H1 (cell line): ENCODE results near the gene RD3L.

ENCODE experiments used
- EZH2 ChIP-seq: fragments of 200-600 bp; sonication (generic); IDR thresholded peaks from 2 replicates; pipeline ENCODE4 v1.7.1; 2012; ENCODE audit warnings: low read depth, mild to moderate bottlenecking, moderate library complexity, low read length, inconsistent platforms; ENCODE audit not compliant: severe bottlenecking
- HDAC6 ChIP-seq: IDR thresholded peaks from one replicate; pipeline ENCODE4 v1.7.1; 2012; ENCODE audit warnings: low read depth, mild to moderate bottlenecking, inconsistent platforms, low read length, moderate library complexity
- JUN ChIP-seq: IDR thresholded peaks from 2 replicates; pipeline ENCODE4 v1.6.1; 2011; ENCODE audit warnings: low read depth, mild to moderate bottlenecking, improper control_type of control experiment, low read length
- JUND ChIP-seq: IDR thresholded peaks from 2 replicates; pipeline ENCODE4 v1.6.1; 2011; ENCODE audit warnings: mild to moderate bottlenecking, improper control_type of control experiment, low read length
- MAX ChIP-seq: IDR thresholded peaks from 2 replicates; pipeline ENCODE4 v1.6.1; 2012; ENCODE audit warnings: inconsistent platforms
- POLR2A ChIP-seq, 2 experiments: IDR thresholded peaks; 1 replicate in 1 of 2; 2 replicates in 1 of 2; pipeline ENCODE4 v1.6.1; 2011; ENCODE audit warnings: low read depth in 2 of 2, low read length in 2 of 2, mild to moderate bottlenecking in 2 of 2; ENCODE audit errors: control extremely low read depth in 1 of 2
- POLR2AphosphoS5 ChIP-seq: IDR thresholded peaks from 2 replicates; pipeline ENCODE4 v1.6.1; 2011; ENCODE audit warnings: low read depth, low read length
- POU5F1 ChIP-seq: IDR thresholded peaks from 2 replicates; pipeline ENCODE4 v1.6.1; 2011; ENCODE audit warnings: low read depth, mild to moderate bottlenecking, low read length, moderate library complexity
- RAD21 ChIP-seq, 2 experiments: IDR thresholded peaks in 1 of 2; conservative IDR thresholded peaks in 1 of 2; 2 replicates each; pipeline ENCODE4 v1.6.1; 2011; ENCODE audit warnings: low read depth in 2 of 2, low read length in 2 of 2, improper control_type of control experiment in 1 of 2, inconsistent platforms in 1 of 2, mild to moderate bottlenecking in 1 of 2, moderate library complexity in 1 of 2
- SP1 ChIP-seq: IDR thresholded peaks from 2 replicates; pipeline ENCODE4 v1.6.1; 2011; ENCODE audit warnings: low read depth, low read length
- SP2 ChIP-seq: IDR thresholded peaks from 2 replicates; pipeline ENCODE4 v1.6.1; 2012; ENCODE audit warnings: mild to moderate bottlenecking, low read length, inconsistent platforms
- SRF ChIP-seq: IDR thresholded peaks from 2 replicates; pipeline ENCODE4 v1.6.1; 2011; ENCODE audit warnings: mild to moderate bottlenecking, low read depth, low read length, moderate library complexity
- TF ChIP-seq, protein P1 (sequence below), 3 experiments: IDR thresholded peaks; 1 replicate in 2 of 3; 2 replicates in 1 of 3; pipeline versions ENCODE4 v1.5.1 to v1.6.1; 2011; ENCODE audit warnings: low read length in 3 of 3, mild to moderate bottlenecking in 3 of 3, inconsistent platforms in 2 of 3, low read depth in 1 of 3, moderate library complexity in 1 of 3; ENCODE audit not compliant: insufficient read depth in 1 of 3; ENCODE audit errors: control extremely low read depth in 1 of 3
- TF ChIP-seq, protein P2 (sequence below): IDR thresholded peaks from 2 replicates; pipeline ENCODE4 v1.6.1; 2011; ENCODE audit warnings: low read depth, mild to moderate bottlenecking, low read length; ENCODE audit not compliant: insufficient read depth

DNA sequence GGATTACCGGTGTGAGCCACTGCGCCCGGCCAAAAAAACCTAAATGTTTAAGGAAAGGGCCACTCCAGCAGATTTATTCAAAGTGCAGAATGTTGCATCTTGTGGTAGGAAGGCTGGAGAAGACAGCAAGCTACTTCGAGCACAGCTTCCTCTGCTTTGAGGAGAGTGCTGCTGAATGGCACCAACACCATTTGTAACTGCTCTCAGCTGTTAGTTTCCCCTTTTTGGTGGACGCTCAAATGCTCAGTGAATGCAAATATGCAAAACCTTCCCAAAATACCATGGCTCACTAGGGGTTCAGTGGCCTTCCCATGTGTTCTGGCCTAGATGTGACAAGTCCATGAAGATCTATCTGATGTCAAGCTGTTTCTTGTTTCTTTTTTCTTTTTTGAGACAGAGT is 17.0 kb downstream of the RD3L start:
- TF ChIP-seq, protein P1, sequence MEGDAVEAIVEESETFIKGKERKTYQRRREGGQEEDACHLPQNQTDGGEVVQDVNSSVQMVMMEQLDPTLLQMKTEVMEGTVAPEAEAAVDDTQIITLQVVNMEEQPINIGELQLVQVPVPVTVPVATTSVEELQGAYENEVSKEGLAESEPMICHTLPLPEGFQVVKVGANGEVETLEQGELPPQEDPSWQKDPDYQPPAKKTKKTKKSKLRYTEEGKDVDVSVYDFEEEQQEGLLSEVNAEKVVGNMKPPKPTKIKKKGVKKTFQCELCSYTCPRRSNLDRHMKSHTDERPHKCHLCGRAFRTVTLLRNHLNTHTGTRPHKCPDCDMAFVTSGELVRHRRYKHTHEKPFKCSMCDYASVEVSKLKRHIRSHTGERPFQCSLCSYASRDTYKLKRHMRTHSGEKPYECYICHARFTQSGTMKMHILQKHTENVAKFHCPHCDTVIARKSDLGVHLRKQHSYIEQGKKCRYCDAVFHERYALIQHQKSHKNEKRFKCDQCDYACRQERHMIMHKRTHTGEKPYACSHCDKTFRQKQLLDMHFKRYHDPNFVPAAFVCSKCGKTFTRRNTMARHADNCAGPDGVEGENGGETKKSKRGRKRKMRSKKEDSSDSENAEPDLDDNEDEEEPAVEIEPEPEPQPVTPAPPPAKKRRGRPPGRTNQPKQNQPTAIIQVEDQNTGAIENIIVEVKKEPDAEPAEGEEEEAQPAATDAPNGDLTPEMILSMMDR (IDR thresholded peaks at IDR 0.05; ENCODE audit: control extremely low read depth in 1 of 3, insufficient read depth in 1 of 3, low read depth in 1 of 3, low read length in 3 of 3): no peak
- TF ChIP-seq JUND (no peak), HDAC6 (no peak), POLR2A (IDR thresholded peaks at IDR 0.05; ENCODE audit: control extremely low read depth in 1 of 2, low read depth in 2 of 2, low read length in 2 of 2) (no peak), SP1 (no peak), POLR2AphosphoS5 (no peak), POU5F1 (no peak), RAD21 (IDR thresholded peaks at IDR 0.05 in 1 of 2, conservative IDR thresholded peaks at IDR 0.05 in 1 of 2; ENCODE audit: low read depth in 2 of 2, low read length in 2 of 2) (no peak), JUN (no peak), SRF (no peak), MAX (no peak), SP2 (no peak), EZH2 (no peak)
- TF ChIP-seq, protein P2, sequence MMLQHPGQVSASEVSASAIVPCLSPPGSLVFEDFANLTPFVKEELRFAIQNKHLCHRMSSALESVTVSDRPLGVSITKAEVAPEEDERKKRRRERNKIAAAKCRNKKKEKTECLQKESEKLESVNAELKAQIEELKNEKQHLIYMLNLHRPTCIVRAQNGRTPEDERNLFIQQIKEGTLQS: no peak
